HT1080 (cell line): Measurements from ENCODE around the gene SEMA4A. TPM values are rescaled to one million over a fixed set of nuclear protein-coding genes. Genes with fewer than 3 reads are reported as not detected.

Source experiments
- small RNA-seq: library from RNA; depleted of rRNA; stranded (forward); fragments of <200 nt; gene quantifications from one replicate; pipeline ENCODE3, GENCODE V24; 2014
- total RNA-seq: library from RNA; depleted of rRNA; stranded (reverse); fragments of >200 nt; shearing (Covaris generic); gene quantifications from 2 replicates; pipeline ENCODE4 v1.2.3, GENCODE V29; 2014; rRNA removed

SEMA4A gene
- total RNA-seq, 1 experiment from 2014 or later, result not detected

Small RNAs within 50 kb of the gene (small RNA-seq; reads per million reads assigned to genes)
- gene RF00568, result not detected

Other genes starting within 250 kb of the SEMA4A start
- gene RIT1, start 242.2 kb upstream of the SEMA4A start, total RNA-seq, result 9.1 and 10.1 TPM in 2 replicates
- gene KHDC4, start 219.2 kb upstream of the SEMA4A start, total RNA-seq, result 31.2 and 36.2 TPM in 2 replicates
- 0.55 TPM in 1 of 2 replicates, not detected in the other for gene RXFP4, start 211.9 kb upstream of the SEMA4A start, total RNA-seq
- 91.6 and 96.6 TPM in 2 replicates for gene ARHGEF2, start 175.0 kb upstream of the SEMA4A start, total RNA-seq
- gene SSR2, start 132.6 kb upstream of the SEMA4A start, total RNA-seq, result 582 and 611 TPM in 2 replicates
- 36.0 and 43.9 TPM in 2 replicates for gene UBQLN4, start 99.8 kb upstream of the SEMA4A start, total RNA-seq
- 67.1 and 78.0 TPM in 2 replicates for gene LAMTOR2, start 98.8 kb upstream of the SEMA4A start, total RNA-seq
- 0.06 TPM in 1 of 2 replicates, not detected in the other for gene RAB25, start 92.4 kb upstream of the SEMA4A start, total RNA-seq
- gene MEX3A, start 71.1 kb upstream of the SEMA4A start, total RNA-seq, result 3.4 and 5.2 TPM in 2 replicates
- 835 and 846 TPM in 2 replicates for gene LMNA, start 38.9 kb upstream of the SEMA4A start, total RNA-seq
- 21.4 and 28.6 TPM in 2 replicates for gene SLC25A44, start 40.5 kb downstream of the SEMA4A start, total RNA-seq
- 49.4 and 71.6 TPM in 2 replicates for gene PMF1, start 59.4 kb downstream of the SEMA4A start, total RNA-seq
- 2.3 TPM in 1 of 2 replicates, not detected in the other for gene BGLAP, start 88.6 kb downstream of the SEMA4A start, total RNA-seq
- 0.40 and 0.47 TPM in 2 replicates for gene PAQR6, start 94.5 kb downstream of the SEMA4A start, total RNA-seq
- 94.1 and 95.9 TPM in 2 replicates for gene SMG5, start 129.2 kb downstream of the SEMA4A start, total RNA-seq
- gene TMEM79, start 130.7 kb downstream of the SEMA4A start, total RNA-seq, result 2.2 and 2.7 TPM in 2 replicates
- 49.0 and 62.7 TPM in 2 replicates for gene GLMP, start 142.1 kb downstream of the SEMA4A start, total RNA-seq
- not detected in 2 replicates for gene VHLL, start 145.7 kb downstream of the SEMA4A start, total RNA-seq
- 450 and 472 TPM in 2 replicates for gene CCT3, start 184.7 kb downstream of the SEMA4A start, total RNA-seq
- gene TSACC, start 184.9 kb downstream of the SEMA4A start, total RNA-seq, result 0.70 and 0.87 TPM in 2 replicates
- not detected in 2 replicates for gene RHBG, start 215.6 kb downstream of the SEMA4A start, total RNA-seq